Measurements from ENCODE around the gene NECTIN3. TPM values are rescaled to one million over a fixed set of nuclear protein-coding genes. Genes with fewer than 3 reads are reported as not detected.

NECTIN3 gene
- polyA plus RNA-seq, 2 of the 4 experiments (the other 2 are of a cell fraction), result 29.8 to 38.4 TPM

- no peak for FAIRE-seq
- WGBS (ENCODE audit: missing lambda C conversion rate), result 43% methylated on average over 2 of the region's 2 CpGs
- CTCF ChIA-PET, result no interaction called here
- Histone ChIP-seq H3K4me3 (no peak overlapping the region), H3K4me1 (no peaks in the 10 kb centered on the region), H3K27ac (no peak overlapping the region), H3K9me3 (no peaks in the 10 kb centered on the region), H3K4me2 (no peak overlapping the region)
- POLR2A ChIA-PET, result no interaction called here
- no peak for DNase-seq (ENCODE audit: low read depth in 1 of 2, low spot score in 1 of 2)
- TF ChIP-seq KDM1A (IDR thresholded peaks at IDR 0.05; ENCODE audit: low read depth) (no peak), CBX2 (IDR thresholded peaks at IDR 0.05; ENCODE audit: borderline replicate concordance, low read depth) (no peak), CEBPB (IDR thresholded peaks at IDR 0.05) (no peak), NPAS2 (CRISPR knock-in tag; IDR thresholded peaks at IDR 0.05; ENCODE audit: borderline replicate concordance) (no peak), EHMT2 (IDR thresholded peaks at IDR 0.05; ENCODE audit: low read depth) (no peak), TFCP2L1 (CRISPR knock-in tag; IDR thresholded peaks at IDR 0.05) (no peak), ATOH8 (CRISPR knock-in tag; IDR thresholded peaks at IDR 0.05; ENCODE audit: low read depth) (no peak), TP53 (CRISPR knock-in tag; IDR thresholded peaks at IDR 0.05) (no peak), HOXA7 (CRISPR knock-in tag; IDR thresholded peaks at IDR 0.05) (no peak), CHD4 (IDR thresholded peaks at IDR 0.05; ENCODE audit: borderline replicate concordance) (no peak), RAD21 (conservative IDR thresholded peaks at IDR 0.05 in 1 of 2, IDR thresholded peaks at IDR 0.05 in 1 of 2) (no peak), ZSCAN20 (CRISPR knock-in tag; IDR thresholded peaks at IDR 0.05) (no peak), USF2 (IDR thresholded peaks at IDR 0.05) (no peak)
- TF ChIP-seq, protein P1, sequence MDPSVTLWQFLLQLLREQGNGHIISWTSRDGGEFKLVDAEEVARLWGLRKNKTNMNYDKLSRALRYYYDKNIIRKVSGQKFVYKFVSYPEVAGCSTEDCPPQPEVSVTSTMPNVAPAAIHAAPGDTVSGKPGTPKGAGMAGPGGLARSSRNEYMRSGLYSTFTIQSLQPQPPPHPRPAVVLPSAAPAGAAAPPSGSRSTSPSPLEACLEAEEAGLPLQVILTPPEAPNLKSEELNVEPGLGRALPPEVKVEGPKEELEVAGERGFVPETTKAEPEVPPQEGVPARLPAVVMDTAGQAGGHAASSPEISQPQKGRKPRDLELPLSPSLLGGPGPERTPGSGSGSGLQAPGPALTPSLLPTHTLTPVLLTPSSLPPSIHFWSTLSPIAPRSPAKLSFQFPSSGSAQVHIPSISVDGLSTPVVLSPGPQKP (IDR thresholded peaks at IDR 0.05; ENCODE audit: low read depth, low read length), result no peak
- TF ChIP-seq, protein P2, sequence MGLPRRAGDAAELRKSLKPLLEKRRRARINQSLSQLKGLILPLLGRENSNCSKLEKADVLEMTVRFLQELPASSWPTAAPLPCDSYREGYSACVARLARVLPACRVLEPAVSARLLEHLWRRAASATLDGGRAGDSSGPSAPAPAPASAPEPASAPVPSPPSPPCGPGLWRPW (IDR thresholded peaks at IDR 0.05), result no peak
- ATAC-seq, result no peak
Measured at GRCh38 chr3:111035316-111035715, 36.3 kb upstream of the NECTIN3 start.

DNA sequence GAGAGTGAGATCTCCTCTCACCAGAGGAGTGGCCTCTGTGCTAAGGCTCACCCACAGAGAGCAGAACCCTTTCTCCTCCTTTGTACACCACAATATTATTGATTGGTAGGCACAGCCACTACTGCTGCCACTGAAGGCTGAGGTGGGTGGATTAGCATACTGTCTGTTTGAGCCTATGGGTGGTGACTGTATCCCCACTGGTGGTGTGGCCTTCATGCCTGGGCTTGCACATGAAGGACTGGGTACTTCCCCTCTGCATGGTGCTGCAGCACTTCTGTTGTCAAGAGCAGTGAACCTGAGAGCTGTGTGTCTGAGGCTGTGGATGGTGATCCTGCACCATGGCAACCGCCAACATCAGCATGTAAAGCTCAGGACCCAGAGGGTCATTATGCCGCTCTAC lies 35.7 kb upstream of the NECTIN3 start:
- FAIRE-seq (no peak), ATAC-seq (no peak), DNase-seq (ENCODE audit: low read depth in 1 of 2, low spot score in 1 of 2) (no peak)
- Histone ChIP-seq H3K9me3 (no peaks in the 10 kb centered on the region), H3K27ac (no peak overlapping the region), H3K4me3 (no peak overlapping the region), H3K4me1 (no peaks in the 10 kb centered on the region), H3K4me2 (no peak overlapping the region)
- TF ChIP-seq NR3C1 (IDR thresholded peaks at IDR 0.05) (no peak), SREBF2 (IDR thresholded peaks at IDR 0.05) (no peak), HMGXB4 (CRISPR knock-in tag; IDR thresholded peaks at IDR 0.05; ENCODE audit: borderline replicate concordance) (no peak), MAZ (IDR thresholded peaks at IDR 0.05; ENCODE audit: borderline replicate concordance, low read depth, low read length) (no peak), ZFP36 (IDR thresholded peaks at IDR 0.05; ENCODE audit: borderline replicate concordance, partially characterized antibody) (no peak), GATA3 (IDR thresholded peaks at IDR 0.05; ENCODE audit: borderline replicate concordance) (no peak), EHMT2 (IDR thresholded peaks at IDR 0.05; ENCODE audit: low read depth) (no peak), MAFK (IDR thresholded peaks at IDR 0.05; ENCODE audit: partially characterized antibody) (no peak)
- ChIA-PET POLR2A (no interaction called here), CTCF (no interaction called here)
- 73% methylated on average over 2 of the region's 2 CpGs for WGBS (ENCODE audit: missing lambda C conversion rate)
